GM19023 (cell line): ENCODE results near the gene TNS1.

Experiments used
- ATAC-seq: cut with Tn5 transposase; IDR thresholded peaks from one replicate; pipeline ENCODE4 v1.9.1; 2021; ENCODE audit warnings: mild to moderate bottlenecking, moderate library complexity; ENCODE audit not compliant: unreplicated experiment

TNS1 gene

GRCh38 chr2:218017211-218018053 lies 14.6 kb upstream of the TNS1 start:
- ATAC-seq: no peak

GRCh38 chr2:218016810-218017209 lies 14.0 kb upstream of the TNS1 start:
- ATAC-seq: no peak

DNA sequence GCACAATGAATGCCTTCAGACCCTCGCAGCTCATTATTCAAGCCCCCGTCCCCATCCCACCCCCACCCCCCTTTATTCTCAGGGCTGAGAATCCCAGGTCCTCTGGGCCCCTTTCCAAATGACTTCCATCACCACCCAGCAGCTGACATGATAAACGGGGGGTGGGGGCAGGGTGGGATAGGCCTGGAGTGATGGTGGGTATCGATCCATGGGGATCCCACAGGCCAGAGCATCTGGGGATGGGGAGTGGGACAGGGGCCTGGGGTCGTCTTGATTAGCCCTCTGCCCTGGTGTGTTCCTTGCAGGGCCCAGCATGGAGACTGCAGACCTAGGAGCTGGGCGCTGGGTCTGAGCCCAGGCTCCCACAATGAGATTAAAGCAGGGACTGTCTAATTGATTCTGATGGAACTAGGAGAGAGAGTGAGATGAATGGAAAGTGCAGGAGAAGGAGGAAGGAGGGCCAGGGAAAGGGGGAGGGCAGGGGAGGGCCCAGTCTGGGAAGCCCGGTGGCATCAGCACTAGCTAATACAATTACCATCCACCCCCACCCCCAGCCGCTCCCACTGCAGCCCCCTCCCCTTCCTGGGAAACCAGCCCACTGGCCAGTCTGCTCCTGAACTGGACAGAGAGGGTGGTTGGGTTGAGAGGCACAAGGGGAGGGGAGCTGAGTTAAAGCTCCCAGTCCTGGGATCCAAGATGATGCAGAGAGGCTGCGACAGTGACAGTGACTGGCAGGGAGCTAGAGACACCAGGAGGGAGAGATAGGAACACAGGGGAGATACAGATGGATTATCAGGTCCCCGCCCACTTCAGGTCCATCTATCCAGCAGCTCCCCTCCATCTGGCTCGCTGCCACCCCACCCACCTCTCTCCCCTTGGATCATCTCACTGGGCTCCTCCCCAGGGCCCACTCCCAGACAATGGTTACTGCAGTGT lies 13.1 kb upstream of the TNS1 start:
- ATAC-seq: no peak

DNA sequence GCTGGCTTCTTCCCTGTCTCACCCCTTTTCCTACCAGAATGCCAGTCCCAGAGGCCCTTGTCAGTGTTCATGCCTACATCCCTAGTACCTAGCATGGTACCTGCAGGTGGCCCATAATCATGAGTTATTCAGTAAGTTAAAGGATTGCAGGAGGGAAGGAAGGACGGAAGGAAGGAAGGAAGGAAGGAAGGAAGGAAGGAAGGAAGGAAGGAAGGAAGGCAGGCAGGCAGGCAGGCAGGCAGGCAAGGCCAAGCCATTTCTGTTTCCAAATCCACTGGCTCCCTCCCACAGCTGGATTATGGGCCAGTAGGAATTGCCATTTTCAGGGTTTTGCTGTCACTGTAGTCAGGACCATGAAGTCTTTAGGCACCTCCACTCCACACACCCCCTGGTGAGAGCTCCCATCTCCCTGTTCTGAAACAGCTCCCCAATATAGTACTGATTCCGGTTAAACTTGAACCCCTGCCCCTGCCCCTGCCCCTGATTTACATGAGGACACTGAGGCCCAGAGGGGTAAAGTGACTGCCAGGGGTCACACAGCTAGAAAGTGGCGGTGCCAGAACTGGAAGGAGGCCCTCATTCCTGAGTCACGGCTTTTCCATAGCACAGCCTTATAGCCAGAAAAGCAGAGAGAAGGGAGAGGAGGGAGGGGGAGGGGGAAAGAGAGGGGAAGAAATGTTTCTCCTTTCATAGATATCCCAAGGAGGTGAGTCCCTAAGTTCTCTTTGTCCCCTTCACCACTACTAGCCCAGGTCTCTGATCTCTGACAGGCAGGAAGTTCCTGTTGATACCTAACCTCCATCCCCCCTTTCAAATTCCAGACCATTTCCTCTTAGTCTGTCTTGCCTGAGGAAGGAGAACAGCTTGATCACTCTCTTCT lies 12.2 kb upstream of the TNS1 start:
- ATAC-seq: no peak

DNA sequence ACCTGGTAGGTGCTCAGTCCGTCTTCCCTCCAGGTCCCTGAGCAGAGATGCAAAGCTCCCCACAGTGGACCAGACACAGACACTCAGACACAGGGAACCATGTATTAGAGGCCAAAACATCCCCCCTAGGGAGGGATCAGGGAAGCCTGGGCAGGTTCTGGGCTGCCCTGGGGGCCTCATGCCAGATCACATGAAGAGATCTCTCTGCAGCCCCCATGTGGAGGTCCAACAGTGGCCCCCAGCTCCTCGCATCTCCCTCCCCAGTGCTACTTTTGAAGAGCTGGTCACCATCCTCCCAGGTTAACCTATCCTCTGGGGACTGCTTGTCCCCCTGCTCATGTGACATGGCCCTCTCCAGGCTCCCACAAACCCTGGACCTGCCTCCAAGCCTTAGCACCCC lies 10.5 kb upstream of the TNS1 start:
- ATAC-seq: no peak

DNA sequence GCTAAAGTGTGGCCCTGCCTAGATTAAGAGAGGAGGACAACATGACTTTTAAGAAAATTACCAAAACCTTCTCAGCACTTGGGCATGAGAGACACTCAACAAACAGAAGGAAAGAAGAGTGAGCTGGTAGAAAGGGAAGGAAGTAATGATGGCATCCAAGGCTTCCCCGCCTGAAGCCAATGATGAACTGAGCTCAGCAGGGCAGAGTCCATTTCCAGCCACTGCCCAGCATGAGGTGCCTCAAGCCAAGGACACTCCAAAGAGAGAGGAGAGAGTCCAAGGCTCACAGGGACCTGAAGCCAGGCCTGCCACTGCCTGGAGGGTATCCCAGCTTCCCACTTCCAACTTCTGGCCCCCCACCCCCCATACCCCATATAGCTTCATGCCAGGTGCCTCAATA lies 9.5 kb upstream of the TNS1 start:
- no peak for ATAC-seq

GRCh38 chr2:218011653-218012040 lies 8.9 kb upstream of the TNS1 start:
- ATAC-seq: no peak

- ATAC-seq: no peak
These were observed 8.3 kb upstream of the TNS1 start for GRCh38 chr2:218010984-218011652.

DNA sequence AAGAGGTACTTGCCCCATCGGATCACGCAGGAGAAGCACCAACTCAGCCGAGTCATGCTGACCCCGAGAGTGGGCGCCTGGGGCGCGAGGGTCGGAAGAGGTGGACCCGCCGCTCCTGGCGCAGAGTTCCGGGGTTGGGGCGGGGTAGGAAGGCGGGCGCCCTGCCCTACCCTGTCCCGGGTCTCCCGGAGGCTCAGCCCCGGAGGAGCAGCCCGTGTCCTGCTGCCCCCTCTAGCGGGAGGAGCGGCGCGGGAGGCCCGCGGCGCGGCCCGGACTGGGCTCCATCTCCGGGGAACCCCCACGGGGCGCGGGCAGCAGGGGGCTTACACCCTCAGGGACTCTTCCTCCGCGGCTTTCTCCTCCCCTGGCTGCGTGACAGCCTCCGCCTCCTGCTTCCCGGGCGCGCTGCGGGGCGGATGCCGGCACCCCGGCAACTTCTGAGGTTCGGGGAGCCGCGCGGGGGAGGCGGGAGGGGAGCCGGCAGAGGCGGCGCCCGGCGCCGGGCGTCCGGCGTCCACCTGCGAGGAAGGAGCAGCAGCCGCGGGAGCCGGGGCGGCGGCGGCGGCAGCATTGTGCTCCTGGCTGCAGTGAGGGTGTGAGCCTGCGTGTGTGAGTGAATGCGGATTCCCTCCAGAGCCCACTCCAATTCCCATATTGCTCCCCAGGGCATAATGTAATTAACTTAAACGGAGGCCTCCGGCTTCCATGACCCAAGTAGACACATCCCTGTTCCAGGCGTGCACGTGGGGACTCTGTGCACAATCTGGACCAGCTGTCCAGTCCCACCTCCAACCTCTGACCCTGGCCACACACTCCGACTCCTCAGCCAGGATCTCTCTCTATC lies 7.6 kb upstream of the TNS1 start:
- no peak for ATAC-seq

DNA sequence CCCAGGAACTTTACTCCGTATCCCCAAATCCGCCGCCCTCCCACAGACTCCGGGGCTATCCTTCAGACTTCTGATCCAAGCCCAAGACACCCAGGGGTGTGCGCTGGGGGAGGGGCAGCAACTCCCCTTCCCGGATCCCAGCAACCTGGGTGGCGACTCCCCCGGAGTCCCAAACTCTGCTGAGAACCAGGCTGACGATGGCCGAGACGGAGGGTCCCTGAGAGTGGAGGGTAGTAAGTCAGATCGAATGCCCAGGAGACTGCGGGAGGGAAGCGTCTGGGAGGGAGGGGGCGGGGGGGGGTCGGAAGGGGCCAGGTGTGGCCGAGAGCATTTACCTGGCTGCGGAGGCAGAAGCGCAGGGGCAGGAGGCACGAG lies 7.0 kb upstream of the TNS1 start:
- no peak for ATAC-seq

- ATAC-seq: no peak
These were observed 6.4 kb upstream of the TNS1 start for GRCh38 chr2:218009231-218009630.

- ATAC-seq: no peak
These were observed 5.6 kb upstream of the TNS1 start for GRCh38 chr2:218008060-218009040.

GRCh38 chr2:218006741-218007140 lies 3.9 kb upstream of the TNS1 start:
- ATAC-seq: no peak

- no peak for ATAC-seq
These were observed 2.7 kb upstream of the TNS1 start for GRCh38 chr2:218005486-218005885.

DNA sequence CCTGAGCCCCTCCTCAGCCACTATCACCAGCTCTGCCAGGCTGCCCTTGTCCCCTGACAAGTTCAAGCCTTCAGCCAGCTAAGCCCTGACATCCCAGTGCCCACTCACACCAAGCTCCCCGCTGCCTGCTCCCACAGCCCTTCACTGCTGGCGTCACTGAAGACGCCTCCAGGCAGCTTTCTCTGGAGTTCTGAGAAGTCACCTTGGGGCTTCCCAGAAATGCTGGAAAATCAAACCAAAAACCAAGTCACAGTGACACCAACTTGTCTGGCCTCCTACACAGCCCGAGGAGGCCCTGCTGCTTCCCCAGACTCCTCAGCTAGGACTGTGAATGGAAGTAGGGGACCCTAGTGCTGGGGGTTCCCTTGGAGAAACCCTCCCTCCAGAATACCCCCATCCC lies 2.2 kb upstream of the TNS1 start:
- no peak for ATAC-seq

- ATAC-seq: no peak
These were observed 1.2 kb upstream of the TNS1 start for GRCh38 chr2:218003981-218004419.

DNA sequence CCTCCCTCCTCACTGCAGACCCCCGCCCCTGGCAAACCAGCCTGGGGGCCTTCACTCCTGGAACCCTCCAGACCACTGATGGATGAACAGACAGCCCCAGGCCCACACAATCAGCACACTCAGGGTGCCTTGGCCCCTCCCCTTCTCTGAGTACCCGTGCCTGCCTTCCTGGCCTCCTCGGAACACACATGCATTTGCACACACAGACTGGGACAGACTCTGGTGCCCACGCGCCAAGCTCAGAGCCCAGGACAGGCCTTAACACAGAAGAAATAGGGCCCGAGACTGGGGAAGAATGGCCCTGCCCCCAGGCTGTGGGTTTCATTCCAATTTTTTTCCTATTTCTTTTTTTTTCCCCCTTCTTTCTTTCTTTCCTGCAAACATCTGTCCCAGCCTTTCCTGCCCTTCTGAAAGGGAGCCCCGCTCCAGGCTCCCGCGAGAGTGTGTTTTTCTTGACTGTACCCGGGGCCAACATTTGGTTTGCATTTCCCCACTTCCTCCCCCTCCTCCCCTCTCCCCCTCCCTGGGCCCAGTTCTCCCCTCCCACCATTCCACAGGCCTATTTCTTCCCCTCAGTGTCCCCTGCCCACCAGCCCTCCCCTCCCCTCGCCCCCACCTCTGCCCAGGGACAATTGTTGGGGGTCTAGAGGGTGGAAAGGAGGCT lies 618 bp upstream of the TNS1 start:
- no peak for ATAC-seq
